Measurements from ENCODE around the gene TMEM132C.

DNA sequence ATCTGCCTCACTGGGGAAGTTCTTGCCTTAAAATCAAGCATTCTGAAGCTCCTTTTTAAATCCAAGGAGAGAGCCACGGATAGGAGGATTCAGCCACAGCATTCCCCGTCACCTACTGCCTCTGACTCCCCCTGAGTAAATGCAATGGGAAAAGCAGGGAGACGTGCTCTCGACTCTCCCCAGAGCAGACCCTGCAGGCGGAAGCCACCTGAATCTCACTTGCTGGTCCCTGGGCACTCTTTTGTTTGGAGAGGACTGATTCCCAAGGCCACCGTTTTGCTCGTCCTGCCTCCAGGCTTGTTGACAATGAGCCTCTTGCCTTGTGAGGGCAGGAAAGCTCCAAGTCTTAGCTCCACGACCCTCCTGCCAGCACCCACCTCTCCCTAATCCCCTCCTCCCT is 352.3 kb downstream of the TMEM132C start:
- TF ChIP-seq POLR2A (IDR thresholded peaks at IDR 0.05) (no peak), POLR2AphosphoS5 (IDR thresholded peaks at IDR 0.05) (no peak)
- TF ChIP-seq, protein P1, sequence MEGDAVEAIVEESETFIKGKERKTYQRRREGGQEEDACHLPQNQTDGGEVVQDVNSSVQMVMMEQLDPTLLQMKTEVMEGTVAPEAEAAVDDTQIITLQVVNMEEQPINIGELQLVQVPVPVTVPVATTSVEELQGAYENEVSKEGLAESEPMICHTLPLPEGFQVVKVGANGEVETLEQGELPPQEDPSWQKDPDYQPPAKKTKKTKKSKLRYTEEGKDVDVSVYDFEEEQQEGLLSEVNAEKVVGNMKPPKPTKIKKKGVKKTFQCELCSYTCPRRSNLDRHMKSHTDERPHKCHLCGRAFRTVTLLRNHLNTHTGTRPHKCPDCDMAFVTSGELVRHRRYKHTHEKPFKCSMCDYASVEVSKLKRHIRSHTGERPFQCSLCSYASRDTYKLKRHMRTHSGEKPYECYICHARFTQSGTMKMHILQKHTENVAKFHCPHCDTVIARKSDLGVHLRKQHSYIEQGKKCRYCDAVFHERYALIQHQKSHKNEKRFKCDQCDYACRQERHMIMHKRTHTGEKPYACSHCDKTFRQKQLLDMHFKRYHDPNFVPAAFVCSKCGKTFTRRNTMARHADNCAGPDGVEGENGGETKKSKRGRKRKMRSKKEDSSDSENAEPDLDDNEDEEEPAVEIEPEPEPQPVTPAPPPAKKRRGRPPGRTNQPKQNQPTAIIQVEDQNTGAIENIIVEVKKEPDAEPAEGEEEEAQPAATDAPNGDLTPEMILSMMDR (IDR thresholded peaks at IDR 0.05) = no peak
